WERI-Rb-1 (cell line): ENCODE data around the gene WDR59.
"Not testable (repeated sequence)": the region's sequence is repeated elsewhere in the genome, so short reads cannot be mapped to it uniquely, and the experiment has no call there.

Experiments used
- DNase-seq: peaks from one replicate; pipeline ENCODE4 v3.0.0-alpha.2; 2020
- H3K27ac ChIP-seq: fragments of 250-450 bp; sonication (Bioruptor Pico); 2 replicates; pipeline ENCODE4 v1.5.1; 2020; ENCODE audit warnings: mild to moderate bottlenecking, moderate library complexity
- H3K27me3 ChIP-seq: fragments of 250-450 bp; sonication (Bioruptor Pico); 2 replicates; pipeline ENCODE4 v1.5.1; 2021; ENCODE audit warnings: mild to moderate bottlenecking, low read depth, moderate library complexity; ENCODE audit not compliant: insufficient read depth, severe bottlenecking
- H3K36me3 ChIP-seq: fragments of 250-450 bp; sonication (Bioruptor Pico); 2 replicates; pipeline ENCODE4 v1.5.1; 2020; ENCODE audit warnings: mild to moderate bottlenecking, moderate library complexity
- H3K4me3 ChIP-seq: 2 replicates; pipeline ENCODE4 v1.5.1; 2011; ENCODE audit warnings: low read depth, mild to moderate bottlenecking, control low read depth, low read length
- H3K9me3 ChIP-seq: fragments of 250-450 bp; sonication (Bioruptor Pico); 2 replicates; pipeline ENCODE4 v1.5.1; 2021; ENCODE audit warnings: mild to moderate bottlenecking, moderate library complexity; ENCODE audit not compliant: severe bottlenecking
- CTCF ChIP-seq: IDR thresholded peaks from 2 replicates; pipeline ENCODE4 v1.5.1; 2011; ENCODE audit warnings: low read depth, mild to moderate bottlenecking, control low read depth, inconsistent platforms, low read length

WDR59 gene

DNA sequence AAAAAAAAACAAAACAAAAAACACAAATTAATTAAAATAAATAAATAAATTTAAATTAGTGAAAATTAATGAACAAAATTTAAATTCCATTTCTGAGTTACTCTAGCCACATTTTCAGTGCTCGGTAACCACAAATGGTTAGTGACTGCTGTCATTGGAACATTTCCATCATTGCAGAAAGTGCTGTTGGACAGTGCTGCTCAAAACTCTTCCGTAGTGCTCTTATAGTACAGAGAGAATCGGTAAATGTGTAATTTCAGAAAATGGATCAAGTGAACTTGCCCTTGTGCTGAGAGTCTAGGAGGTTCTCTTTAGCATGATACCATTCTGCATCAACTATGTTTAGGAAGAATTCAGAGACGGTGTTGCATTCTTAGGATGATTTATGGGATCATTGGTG, 37.6 kb upstream of the WDR59 start:
- Histone ChIP-seq H3K27me3 (no peaks in the 10 kb centered on the region), H3K4me3 (no peak overlapping the region), H3K9me3 (peaks cover 9% of the 10 kb centered on the region), H3K36me3 (peaks cover 7% of the 10 kb centered on the region; the same call in 1 of the 2 replicates), H3K27ac (no peak overlapping the region)
- no peak for DNase-seq
- no peak for TF ChIP-seq CTCF

DNA sequence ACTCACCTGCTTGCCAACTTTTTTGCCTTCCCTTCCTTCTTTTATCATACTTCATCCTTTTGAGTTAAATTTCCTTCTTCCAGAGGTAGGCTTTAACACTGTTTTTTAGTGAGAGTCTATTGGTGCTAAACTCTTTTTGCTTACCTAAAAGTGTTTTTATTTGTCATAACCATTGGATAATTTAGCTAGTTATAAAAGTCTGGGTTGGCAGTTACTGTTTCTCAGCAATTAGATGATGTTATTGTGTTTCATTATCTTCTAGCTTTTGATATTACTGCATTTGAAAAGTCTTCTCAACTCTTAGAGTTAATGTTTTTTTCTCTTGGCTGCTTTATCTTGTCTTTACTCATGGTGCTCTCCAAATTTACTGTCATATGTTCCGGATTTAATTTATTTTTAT, 36.5 kb upstream of the WDR59 start:
- no peak for TF ChIP-seq CTCF

GRCh38 chr16:75019586-75019985, 34.7 kb upstream of the WDR59 start:
- TF ChIP-seq CTCF = no peak
- Histone ChIP-seq H3K4me3 (no peak overlapping the region), H3K27ac (no peak overlapping the region), H3K27me3 (no peaks in the 10 kb centered on the region), H3K36me3 (peaks cover 7% of the 10 kb centered on the region; the same call in 1 of the 2 replicates), H3K9me3 (peaks cover 9% of the 10 kb centered on the region)
- no peak for DNase-seq

More for the DNA sequence above, 36.5 kb upstream of the WDR59 start:
- Histone ChIP-seq H3K27me3 (no peaks in the 10 kb centered on the region), H3K4me3 (no peak overlapping the region), H3K27ac (no peak overlapping the region), H3K9me3 (peaks cover 9% of the 10 kb centered on the region), H3K36me3 (peaks cover 7% of the 10 kb centered on the region; the same call in 1 of the 2 replicates)
- DNase-seq = no peak

DNA sequence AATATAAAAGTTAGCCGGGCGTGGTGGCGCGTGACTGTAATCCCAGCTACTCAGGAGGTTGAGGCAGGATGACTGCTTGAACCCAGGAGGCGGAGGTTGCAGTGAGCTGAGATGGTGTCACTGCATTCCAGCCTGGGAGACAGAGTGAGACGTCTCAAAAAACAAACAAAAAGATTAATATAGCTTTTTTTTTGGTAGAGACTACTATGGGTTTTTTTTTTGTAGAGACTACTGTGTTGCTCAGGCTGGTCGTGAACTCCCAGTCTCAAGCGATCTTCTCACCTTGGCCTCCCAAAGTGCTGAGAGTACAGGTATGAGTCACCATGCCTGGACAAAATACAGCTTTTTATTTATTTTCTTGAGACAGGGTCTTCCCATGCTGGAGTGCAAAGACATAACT, 34.1 kb upstream of the WDR59 start:
- peaks cover 7% of the 10 kb centered on the region; the same call in 1 of the 2 replicates for H3K36me3 ChIP-seq
- H3K4me3 ChIP-seq = no peak overlapping the region
- no peaks in the 10 kb centered on the region for H3K27me3 ChIP-seq
- H3K9me3 ChIP-seq = peaks cover 9% of the 10 kb centered on the region
- no peak overlapping the region for H3K27ac ChIP-seq
- no peak for TF ChIP-seq CTCF
- DNase-seq = no peak

- Histone ChIP-seq H3K27me3 (no peaks in the 10 kb centered on the region), H3K27ac (no peak overlapping the region), H3K9me3 (peaks cover 9% of the 10 kb centered on the region), H3K36me3 (peaks cover 7% of the 10 kb centered on the region; the same call in 1 of the 2 replicates), H3K4me3 (no peak overlapping the region)
- no peak for DNase-seq
- TF ChIP-seq CTCF = no peak
These were observed 33.0 kb upstream of the WDR59 start for GRCh38 chr16:75017670-75018525.

DNA sequence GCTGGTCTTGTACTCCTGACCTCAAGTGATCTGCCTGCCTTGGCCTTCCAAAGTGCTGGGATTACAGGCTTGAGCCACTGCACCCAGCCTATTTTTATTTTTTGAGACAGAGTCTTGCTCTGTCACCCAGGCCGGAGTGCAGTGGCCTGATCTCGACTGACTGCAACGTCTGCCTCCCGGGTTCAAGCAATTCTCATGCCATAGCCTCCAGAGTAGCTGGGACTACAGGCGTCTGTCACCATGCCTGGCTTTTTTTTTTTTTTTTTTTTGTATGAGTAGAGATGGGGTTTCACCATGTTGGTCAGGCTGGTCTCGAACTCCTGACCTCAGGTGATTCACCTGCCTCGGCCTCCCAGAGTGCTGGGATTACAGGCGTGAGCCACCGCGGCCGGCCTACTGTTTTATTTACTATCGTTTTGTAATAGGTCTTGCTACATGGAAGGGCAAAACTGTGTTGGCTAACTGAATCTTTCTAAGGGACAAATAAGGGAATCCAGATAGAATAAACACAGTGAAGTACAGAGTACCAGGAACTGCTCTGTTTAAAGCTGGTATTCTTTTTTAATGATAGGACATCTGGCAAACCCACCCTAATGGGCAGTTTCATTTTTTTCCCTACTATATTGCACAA, 31.6 kb upstream of the WDR59 start:
- not testable (repeated sequence) for H3K9me3 ChIP-seq, H3K4me3 ChIP-seq, H3K27ac ChIP-seq

More for the DNA sequence above, 31.6 kb upstream of the WDR59 start:
- not testable (repeated sequence) for DNase-seq, H3K36me3 ChIP-seq, H3K27me3 ChIP-seq
